ENCODE measurements around the gene MAPKAP1.

MAPKAP1 gene

DNA sequence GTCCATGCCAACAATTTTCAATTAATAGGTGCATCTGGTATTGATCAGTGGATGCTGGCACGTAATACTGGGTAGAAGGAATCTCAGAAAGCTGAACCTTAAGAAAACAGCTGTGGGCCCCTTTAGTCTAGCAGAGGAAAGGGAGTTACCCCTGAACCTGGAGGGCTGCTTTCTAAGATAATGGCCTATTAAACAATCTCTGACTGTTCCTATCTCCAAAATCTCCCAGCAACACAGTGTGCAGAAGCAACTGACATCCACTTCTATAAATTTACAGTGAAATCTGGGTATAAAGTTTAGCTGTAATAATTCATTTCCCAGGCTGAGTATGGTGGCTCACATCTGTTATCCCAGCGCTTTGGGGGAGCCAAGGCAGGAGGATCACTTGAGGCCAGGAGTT, 198.8 kb downstream of the MAPKAP1 start:
- no peak for DNase-seq

DNA sequence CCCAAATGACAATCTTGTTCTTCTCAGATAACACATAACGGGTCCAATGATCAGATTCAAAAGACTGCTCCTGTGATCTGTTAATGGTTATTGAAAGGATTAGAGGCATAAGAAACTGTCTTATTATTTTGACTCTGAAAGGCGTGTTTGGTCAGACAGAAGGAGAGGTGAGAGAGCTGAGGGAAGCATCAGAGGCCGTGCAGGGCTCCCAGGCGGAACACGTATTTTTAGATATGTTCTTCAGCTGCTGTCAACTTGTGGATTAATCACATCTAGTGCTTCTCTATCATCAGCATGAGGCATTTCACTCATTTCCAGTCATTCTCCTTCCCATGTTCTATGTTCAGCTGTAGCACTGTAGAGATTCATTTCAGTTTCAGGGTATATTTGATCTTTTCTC, 199.8 kb downstream of the MAPKAP1 start:
- no peak for DNase-seq

DNA sequence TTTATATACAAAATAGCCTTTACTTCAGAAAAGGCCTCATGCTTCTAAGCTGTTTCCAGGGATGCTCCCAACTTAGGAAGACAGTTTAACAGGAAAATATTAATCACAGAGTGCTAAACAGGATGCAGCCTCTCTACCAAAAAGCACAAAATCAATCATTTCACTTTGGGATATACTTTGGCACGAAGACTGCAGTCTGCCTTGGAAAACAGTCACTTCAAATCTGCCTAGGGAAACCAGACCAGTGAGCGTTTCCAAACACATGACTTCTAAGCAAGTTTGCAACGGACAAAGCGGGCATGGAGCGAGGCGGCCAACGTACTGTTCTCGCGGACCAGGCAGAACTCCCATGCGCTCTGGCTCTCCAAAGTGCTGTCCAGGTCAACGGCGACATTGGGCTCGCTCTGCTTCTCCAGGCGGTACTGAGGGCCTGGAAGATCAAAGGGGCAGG, 201.0 kb downstream of the MAPKAP1 start:
- no peak for DNase-seq

DNA sequence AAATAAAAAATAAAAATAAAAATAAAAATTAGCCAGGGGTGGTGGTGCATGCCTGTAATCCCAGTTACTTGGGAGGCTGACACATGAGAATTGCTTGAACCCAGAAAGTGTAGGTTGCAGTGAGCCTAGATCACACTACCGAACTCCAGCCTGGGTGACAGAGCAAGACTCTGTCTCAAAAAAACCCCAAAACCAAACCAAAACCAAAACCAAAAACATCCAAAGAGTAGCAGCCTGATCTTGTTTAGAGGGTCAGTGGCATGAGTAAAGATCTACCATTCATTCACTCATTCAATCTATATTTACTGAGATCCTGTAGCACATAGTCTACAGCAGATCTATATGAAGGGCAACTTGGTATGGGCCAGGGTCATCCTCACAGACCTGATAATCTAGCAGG, 202.4 kb downstream of the MAPKAP1 start:
- no peak for DNase-seq

DNA sequence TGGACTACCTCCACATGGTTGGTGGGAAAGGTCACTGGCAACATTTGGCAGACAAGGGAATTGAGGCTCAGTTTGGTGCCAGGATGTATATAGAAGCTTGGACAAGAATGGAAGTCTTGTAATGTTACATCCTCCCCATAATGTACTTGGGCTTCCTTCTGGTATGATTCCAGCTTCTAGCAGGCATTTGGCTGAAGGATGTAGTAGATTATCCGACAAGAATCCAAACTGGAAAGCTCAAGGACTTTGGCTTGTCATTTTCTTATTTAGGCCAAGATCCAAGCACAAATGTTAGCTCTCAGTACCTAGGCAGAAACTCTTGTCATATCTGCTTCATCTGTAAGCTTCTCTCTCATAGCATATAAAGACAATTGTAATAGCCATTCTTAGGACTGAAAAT, 209.1 kb downstream of the MAPKAP1 start:
- DNase-seq, result no peak

DNA sequence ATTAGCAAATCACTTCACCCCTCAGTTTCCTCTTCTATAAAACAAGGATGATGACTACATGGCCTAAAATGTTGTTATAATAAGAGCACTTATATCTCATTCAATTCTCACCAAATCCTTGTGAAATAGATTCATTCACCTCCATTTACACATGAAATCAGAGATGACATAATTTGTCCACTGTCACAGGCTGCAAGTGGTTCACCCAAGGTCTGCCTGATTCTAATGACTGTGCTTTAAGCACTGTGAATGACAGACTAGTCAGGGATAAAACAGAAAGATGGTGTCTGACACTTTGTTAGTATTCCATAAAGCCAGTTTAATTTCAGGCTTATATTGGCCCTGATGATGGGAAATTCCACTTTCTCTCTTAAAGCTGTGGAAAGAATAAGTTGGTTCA, 209.5 kb downstream of the MAPKAP1 start:
- DNase-seq, result no peak

DNA sequence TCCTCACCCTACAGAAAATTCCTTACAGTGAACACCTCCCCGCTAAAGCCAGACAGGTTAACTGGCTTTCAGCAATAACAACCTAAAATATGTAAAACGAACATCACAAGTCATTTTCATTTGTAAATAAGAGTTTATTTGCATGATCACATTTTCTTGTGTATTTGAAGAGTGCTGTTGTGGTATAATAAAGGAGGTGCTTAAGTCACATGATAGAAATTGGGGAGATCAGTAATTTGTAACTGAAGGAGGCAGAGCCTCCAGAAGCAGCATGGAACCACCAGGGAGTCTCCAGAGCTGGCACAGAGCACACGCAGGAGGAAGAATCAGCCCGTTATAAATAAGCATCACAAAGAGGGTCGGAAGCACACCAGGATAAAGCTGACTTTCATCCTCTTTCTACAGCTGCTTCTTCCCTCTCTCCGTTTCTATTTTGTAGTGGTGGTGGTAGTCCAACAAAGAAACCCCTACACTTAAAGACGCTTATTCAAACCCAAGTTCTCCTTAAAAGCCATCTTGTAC, 210.6 kb downstream of the MAPKAP1 start:
- no peak for DNase-seq

DNA sequence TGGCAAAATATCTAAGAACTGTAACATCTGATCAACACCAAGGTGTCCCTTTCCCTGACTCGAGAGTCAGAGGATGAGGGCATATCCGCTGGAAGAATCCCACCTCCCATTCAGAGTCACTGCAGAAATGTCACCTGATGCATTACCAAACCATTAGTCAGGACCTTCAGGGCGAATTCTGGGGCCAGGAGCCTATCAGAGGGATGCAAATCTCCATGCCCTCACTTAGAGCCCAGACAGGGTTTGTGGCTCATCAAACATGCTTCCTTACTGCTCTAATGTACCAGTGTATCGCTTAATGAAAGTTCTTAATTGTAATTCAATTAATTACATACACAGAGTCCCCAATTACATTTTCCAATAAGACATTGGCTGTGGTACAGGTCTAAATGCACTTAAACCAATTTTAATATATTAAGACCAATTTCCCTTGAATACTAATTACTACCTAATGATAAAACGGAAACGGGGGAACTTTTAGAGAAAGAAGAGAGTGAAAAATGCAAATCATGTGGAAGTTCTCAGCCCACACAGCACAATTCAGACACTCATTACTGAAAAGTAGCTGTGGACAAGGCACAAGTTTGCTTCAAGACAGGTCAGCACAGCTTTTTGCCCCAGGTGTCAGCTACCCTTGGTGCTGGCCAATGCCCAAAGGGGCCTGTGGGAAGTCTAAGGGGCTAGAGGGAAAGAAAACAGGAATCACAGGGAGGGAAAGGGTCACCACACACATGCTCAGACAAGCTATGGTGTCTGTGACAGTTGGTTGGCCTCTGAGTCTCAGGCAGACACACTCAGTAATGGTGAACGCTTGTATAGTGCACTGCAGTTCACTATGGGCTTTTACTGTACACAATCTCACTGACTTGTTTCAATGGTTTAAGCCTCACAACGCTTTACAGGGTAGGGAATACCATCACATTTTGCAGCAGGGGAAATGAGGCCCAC, 211.6 kb downstream of the MAPKAP1 start:
- DNase-seq, result no peak

DNA sequence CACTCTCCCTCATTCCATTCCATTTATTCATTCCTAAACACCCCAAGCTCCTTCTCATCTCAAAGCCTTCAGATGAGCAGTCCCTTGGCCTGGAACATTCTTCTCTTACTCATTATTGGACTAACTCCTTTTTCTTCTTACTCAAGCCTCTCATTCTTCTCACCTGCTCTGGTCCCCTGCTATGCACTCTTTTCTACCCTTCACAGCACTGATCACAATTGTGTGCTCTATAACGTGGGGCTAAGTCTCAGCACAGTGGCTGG, 212.4 kb downstream of the MAPKAP1 start:
- no peak for DNase-seq

DNA sequence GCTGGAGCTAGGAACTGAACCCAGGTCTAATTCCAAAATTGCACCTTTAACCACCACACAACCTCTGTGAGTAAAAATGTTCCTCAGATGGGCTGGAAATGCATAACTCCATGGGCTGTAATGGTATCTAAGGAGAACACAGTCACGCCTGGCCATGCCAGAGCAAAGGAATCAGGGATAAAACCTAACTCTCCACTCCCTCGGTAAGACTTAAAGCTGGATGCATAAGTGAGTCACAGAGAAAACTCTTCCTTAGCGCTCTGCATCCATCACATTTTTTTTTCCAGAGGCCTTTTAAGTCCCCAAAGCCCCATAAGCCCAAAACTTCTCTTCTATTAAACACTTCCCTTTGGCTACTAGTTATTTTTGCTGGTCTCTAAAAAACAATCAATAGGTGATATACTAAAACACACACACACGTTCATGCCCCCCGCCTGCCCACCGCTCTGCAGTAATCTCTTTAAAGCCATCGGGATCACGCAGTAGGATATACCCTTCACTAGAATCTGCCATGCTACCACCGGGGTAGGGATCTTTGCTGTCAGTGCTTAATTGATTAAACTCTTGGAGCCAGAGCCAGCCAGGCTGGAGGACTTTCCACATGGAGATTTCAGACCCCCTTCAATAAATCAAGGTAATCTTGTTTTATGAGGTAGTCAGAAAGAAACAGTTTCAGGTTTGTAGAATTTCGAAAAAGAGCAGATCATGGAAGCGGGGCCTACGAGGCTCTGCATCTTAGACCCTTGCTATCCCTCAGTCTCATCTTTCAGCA, 212.9 kb downstream of the MAPKAP1 start:
- no peak for DNase-seq

DNA sequence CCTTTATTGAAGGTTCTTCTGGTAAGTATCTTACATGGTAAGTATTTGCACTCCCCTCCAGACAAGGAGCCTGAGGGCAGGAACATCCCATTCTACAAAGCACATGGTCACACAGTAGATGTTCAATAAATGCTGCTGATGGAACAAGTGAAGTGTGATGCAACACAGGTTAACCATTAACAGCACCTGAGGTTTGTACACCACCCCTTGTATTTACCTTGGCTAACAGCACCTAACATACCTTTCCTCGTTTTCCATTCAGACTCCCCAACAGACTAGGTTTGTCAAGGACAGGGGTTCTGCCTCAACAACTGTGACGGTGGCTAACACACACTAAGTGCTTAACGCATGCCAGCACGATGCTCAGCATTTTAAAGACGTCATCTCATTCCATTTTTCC, 213.6 kb downstream of the MAPKAP1 start:
- no peak for DNase-seq

DNA sequence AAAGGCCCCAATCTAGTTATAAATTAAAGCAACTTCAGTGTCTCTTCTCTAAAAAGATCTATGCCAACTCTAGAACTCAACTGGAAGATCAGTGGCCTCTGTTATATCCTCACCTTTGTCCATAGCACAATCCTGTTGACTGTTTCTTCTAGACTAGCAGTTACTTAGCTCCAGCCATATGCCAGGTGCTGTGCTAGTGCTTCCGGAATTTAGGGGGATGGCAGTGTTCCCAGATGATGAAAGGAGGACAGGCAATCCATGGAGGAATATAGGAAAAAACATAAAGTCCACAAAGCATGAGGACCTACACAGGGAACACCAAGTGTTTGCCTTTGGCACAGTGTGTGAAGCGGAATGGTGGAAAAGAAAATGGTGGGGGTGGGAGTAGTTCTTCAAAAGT, 214.3 kb downstream of the MAPKAP1 start:
- DNase-seq, result no peak

DNA sequence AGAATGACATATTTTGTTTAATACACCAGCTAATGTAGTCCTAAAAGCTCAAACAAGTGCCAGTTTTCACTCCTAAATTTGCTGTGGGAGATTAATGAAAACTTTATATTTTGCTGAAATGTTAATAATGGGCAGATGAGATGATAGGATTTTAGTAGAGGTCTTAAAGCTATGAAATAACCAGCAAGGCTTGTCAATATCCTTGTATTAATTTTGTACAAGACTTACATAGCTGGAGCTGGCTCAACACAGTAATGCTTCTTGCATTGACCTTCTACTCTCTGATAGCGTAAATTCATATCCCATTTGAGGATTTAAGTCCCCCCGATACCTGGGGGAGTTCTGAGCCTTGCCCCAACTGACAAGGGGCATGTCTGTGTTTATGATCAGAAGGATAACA, 219.2 kb downstream of the MAPKAP1 start:
- DNase-seq, result no peak

DNA sequence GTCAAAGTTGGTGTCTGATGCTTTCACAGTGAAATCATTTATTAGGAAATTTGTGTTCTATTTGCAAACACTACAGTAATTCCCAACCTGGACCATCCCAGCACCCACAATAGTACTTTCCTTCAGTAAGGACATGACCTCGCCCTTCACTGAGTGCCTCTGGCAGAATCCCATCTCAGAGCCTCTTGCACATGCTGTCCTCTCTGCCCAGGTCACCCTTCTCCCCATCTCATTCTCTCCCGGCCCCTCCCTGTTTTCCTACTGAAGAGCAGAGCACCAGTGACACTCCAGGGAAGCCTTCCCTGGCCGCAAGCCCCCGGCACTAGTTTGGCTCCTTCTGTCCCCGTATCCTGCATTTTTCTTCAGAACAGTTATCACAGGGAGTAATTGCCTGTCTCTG, 220.4 kb downstream of the MAPKAP1 start:
- DNase-seq, result no peak

DNA sequence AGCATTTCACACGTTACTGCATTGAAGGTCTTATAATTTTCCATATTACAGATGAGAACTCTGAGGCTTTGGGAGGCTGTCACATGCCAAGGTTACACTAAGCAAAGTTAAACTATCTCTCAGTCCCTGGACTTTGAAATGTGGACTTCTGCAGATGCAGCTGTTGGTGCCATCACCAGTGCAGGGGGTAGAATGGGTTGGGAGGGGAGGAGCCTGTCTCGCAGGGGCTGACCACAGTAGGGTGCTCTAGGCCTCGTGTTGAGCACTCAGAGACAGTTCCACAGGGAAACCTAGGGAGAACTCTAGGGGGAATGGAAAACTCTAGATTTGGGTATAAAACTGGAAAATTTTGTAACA, 220.9 kb downstream of the MAPKAP1 start:
- no peak for DNase-seq

DNA sequence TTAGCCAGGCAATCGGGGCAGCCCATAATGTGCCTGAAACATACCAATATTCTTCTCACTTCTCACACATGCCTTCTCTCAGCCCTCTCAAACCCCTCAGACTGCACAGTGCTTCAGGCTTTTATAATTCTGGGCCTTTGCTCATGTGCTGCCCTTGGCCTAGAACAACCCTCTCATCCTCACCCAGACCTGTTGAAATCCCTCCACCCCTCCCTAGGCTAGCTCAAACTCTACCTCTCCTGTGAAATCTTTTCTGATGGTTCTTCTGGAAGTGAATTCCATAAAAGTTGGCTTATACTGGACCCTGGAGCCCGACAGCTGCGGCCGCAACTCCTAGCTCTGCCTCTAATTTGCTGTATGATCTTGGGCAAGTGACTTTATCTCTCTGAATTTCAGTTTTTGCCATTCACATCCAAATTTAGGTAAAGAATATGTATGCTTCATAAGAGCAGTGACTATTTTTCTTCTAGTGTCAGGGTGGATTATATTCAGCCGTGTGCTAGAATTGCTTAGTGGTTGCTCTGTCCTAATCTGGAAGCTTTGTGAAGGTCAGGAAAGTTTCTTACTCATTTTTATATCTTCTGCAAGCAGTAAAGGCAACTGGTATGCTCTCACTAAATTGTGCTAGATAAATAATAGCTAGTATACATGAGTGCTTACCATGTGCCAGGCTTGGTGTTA, 221.4 kb downstream of the MAPKAP1 start:
- DNase-seq, result no peak

DNA sequence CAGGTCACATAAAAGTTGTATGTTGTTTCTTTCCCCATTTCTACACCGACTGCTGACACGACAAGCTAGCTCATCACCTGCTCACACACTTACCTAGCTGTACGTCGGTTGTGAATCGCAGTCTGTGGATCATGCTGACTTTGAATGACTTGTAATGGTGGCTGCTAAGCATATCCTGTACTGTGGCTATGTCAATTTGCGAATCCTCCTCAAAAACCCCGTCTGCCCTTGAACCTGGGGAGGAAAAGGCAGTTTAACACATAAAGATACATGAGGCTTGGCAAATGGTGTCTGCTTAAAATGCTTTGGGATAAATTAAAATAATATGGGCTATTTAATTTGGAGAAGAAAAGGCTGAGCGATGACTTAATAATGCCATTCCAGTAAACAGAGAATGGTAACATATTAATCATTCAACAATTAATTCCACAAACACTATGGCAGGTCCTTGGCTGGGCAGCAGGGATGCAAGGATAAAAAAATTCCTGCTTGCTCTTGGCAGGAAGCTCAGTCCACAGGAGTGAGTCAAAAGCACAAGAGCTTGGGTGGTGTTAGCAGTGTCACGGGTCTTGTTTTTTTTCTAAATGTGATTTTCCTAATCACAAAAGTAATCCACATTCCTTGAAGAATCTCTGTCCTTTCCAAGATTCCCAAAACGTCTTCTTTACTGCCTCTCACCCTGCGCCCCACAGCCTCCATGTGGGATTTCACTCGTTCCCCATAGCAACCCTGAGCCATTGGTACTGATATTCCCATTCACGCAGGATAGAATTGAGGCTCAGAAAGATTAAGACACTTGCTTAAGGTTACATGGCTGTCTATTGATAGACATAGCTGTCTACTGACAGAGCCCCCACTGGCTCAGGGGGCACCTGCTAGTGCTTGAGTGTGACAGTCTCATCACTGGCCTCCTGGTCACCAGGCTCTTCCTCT, 222.4 kb downstream of the MAPKAP1 start:
- DNase-seq, result no peak

DNA sequence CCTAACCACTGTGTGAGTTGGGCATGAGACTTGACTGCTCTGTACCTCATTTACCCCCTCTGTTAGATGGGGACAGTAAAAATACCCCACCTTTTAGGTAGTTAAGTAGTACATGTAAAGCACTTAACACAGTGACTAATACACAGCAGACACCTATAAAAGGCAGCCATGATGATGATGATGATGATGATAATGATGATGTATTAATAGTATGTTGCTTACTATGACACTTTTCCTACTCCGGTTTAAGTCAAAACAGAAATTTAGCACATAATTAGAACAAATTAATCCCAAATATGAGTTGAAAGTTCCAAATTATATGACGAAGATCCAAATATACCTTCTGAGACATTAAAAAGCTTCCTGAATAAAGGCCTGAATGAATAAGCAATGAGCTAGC, 223.3 kb downstream of the MAPKAP1 start:
- DNase-seq, result no peak

DNA sequence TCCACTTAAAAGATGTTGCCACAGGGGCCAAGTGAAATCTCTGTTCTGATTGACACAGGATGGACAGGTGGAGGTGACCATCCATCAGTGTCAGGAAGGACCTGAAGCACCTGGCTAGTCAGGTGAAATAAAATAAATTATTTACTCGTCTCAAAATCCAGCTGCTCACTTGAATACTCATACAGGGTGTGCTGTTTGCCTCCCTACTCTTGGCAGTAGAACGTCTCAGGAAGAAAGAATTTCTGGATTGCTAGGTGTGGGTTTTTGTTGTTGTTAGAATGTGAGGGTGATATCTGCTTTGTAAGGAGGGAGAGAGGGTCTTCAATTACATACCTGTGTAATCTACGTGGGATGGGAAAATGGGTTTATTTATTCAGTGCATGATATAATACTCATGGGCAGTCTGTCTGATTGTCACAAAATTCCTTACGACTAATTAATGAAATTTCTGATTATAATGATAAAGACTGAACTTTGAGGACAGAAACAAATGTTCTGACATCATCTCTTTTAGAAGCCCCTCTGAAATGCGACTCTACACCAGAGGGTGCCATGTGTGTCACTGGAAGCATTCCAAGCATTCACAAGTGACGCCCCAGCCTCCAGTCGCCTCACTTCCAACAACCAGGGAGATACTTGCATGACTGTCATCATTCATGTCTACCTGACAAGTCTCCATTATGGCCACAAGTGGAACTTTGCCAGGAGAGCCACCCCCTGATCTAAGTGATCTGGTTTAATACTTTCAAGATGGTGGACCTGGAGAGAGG, 227.0 kb downstream of the MAPKAP1 start:
- DNase-seq, result no peak

DNA sequence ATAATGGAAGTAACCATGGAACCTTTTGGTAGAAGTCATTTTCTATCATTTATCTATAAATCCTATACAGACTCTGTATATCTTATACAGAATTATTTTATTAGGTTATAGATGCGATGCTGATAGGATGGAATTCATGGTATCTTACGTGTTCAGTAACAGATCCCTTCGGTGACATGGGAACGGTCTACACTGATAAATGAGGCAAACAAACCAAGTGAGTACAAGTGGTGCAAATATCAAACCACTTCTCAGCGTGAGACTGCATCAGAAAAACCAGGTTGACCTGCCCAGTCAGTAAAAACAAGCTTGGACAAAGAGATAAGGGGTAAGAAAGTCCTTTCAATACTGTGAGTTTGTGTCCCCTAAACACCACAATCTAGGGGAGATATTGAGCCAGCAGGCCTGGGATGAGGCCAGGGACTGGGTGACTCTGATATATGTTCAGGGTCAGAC, 229.9 kb downstream of the MAPKAP1 start:
- no peak for DNase-seq

DNA sequence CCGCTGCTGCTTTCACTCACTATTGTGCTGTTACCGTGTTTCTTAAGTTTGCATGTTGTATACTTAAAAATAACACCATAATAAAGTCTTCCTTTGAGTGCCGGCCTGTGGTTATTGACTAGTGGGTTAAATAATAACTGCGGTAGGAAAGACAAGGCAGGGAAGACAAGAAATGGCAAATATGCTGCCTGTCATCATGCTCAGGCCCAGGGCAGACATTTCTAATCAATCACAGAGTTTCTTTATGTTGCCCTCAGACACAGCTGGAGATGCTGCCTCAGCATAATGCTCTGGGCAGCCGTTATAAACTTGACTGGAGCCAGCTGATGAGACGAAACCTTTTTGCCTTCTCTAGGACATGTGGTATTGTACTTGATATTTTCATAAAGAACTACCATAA, 230.4 kb downstream of the MAPKAP1 start:
- no peak for DNase-seq

DNA sequence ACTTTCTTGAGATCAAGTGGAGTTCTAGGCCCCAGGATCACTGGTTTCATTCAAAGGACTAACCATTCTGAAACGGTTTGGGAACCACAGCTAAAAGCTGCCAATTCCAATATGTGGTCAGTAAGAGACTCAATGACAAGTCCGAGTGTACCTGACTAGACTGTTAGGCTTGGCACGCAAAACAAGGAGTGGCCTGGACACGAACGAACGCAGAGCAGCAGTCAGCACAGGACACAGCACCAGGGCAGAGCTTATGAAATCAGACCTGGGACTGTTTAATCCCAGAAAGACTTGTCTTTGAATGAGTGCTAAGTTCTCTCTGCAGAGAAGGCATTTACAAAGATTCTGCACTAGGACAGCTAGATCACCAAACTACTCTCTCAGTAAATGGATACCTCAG, 231.6 kb downstream of the MAPKAP1 start:
- DNase-seq, result no peak
